Measurements from ENCODE around the gene CHCHD5. TPM values are rescaled to one million over a fixed set of nuclear protein-coding genes. Genes with fewer than 3 reads are reported as not detected.

The CHCHD5 gene
- total RNA-seq, 1 experiment from 2014 or later: 25.4 TPM

- no TSS peak for BruUV-seq (replicated peaks)
- no peaks in the 10 kb centered on the region for H3K9me2 ChIP-seq (replicated peaks; ENCODE audit: low read length)
- H3K27ac ChIP-seq (ENCODE audit: low read length): no peak overlapping the region
- no peak overlapping the region for H2AFZ ChIP-seq (ENCODE audit: low read length)
- no peaks in the 10 kb centered on the region for H3K27me3 ChIP-seq (ENCODE audit: low read length)
- H3K9ac ChIP-seq (ENCODE audit: low read length): no peak overlapping the region
- ATAC-seq (no peak), DNase-seq (no peak)
- no peaks in the 10 kb centered on the region for H3K79me2 ChIP-seq (ENCODE audit: low read length)
- CTCF ChIA-PET: no interaction called here
- no peak overlapping the region for H3K4me3 ChIP-seq (ENCODE audit: low read length)
- H3F3A ChIP-seq (ENCODE audit: low read length, unreplicated experiment): peaks cover 10% of the 10 kb centered on the region
- H3K9me3 ChIP-seq (ENCODE audit: low read length): no peaks in the 10 kb centered on the region
- no peak for TF ChIP-seq EZH2 (IDR thresholded peaks at IDR 0.05; ENCODE audit: low read length, unreplicated experiment)
- no peak for TF ChIP-seq EZH2phosphoT487 (IDR thresholded peaks at IDR 0.05; ENCODE audit: borderline replicate concordance, low read length)
- no peak for TF ChIP-seq CTCF (conservative IDR thresholded peaks at IDR 0.05; ENCODE audit: low read depth, low read length)
- POLR2A ChIA-PET (ENCODE audit: unreplicated experiment): no interaction called here
- H3K4me2 ChIP-seq (ENCODE audit: low read length): no peak overlapping the region
- no peaks in the 10 kb centered on the region for H3K36me3 ChIP-seq (ENCODE audit: low read depth, low read length)
- peaks cover 26% of the 10 kb centered on the region for H3K4me1 ChIP-seq (ENCODE audit: insufficient read depth, low read length)
- H4K20me1 ChIP-seq (ENCODE audit: low read length): no peaks in the 10 kb centered on the region
- intact Hi-C loops (cut with micrococcal nuclease): no loop called here
Measured at GRCh38 chr2:112636605-112637288, 52.3 kb downstream of the CHCHD5 start.

DNA sequence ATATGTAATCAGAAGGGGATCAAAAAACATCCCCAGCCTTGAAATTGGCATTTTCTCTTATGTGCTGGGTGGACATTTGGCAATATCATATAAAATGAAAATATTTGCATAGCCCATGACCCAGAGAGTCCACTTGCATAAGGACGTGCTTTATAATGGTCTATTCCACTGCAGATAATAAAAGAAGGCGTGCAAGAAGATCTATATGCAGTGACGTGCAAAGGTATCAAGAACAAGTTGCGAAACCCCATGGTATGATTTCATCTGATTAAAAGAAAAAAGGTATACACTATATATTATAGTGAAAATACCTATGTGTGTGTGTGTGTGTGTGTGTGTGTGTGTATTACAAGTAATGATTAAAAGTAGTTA lies 52.9 kb downstream of the CHCHD5 start:
- Histone ChIP-seq H4K20me1 (ENCODE audit: low read length) (no peaks in the 10 kb centered on the region), H3K36me3 (ENCODE audit: low read depth, low read length) (no peaks in the 10 kb centered on the region), H3K4me1 (ENCODE audit: insufficient read depth, low read length) (peaks cover 28% of the 10 kb centered on the region), H3K9me2 (replicated peaks; ENCODE audit: low read length) (no peaks in the 10 kb centered on the region), H3K27ac (ENCODE audit: low read length) (no peak overlapping the region), H3K79me2 (ENCODE audit: low read length) (no peaks in the 10 kb centered on the region), H3K4me3 (ENCODE audit: low read length) (no peak overlapping the region), H3K4me2 (ENCODE audit: low read length) (no peak overlapping the region), H2AFZ (ENCODE audit: low read length) (no peak overlapping the region), H3K9me3 (ENCODE audit: low read length) (no peaks in the 10 kb centered on the region), H3K9ac (ENCODE audit: low read length) (no peak overlapping the region), H3K27me3 (ENCODE audit: low read length) (no peaks in the 10 kb centered on the region), H3F3A (ENCODE audit: low read length, unreplicated experiment) (peaks cover 10% of the 10 kb centered on the region)
- TF ChIP-seq EZH2phosphoT487 (IDR thresholded peaks at IDR 0.05; ENCODE audit: borderline replicate concordance, low read length) (no peak), EZH2 (IDR thresholded peaks at IDR 0.05; ENCODE audit: low read length, unreplicated experiment) (no peak), CTCF (conservative IDR thresholded peaks at IDR 0.05; ENCODE audit: low read depth, low read length) (no peak)
- ChIA-PET POLR2A (ENCODE audit: unreplicated experiment) (no interaction called here), CTCF (no interaction called here)
- ATAC-seq (no peak), DNase-seq (no peak)
- intact Hi-C loops (cut with micrococcal nuclease): no loop called here
- no TSS peak for BruUV-seq (replicated peaks)

Other genes with a start within 250 kb of the CHCHD5 start
- gene RGPD8, start 151.0 kb upstream of the CHCHD5 start, total RNA-seq (2014; rRNA removed): 8.4 and 13.6 TPM in 2 replicates
- 31.4 and 33.5 TPM in 2 replicates for gene TTL, start 102.5 kb upstream of the CHCHD5 start, total RNA-seq (2014; rRNA removed)
- gene POLR1B, start 42.1 kb upstream of the CHCHD5 start, total RNA-seq (2014; rRNA removed): 31.6 and 31.7 TPM in 2 replicates
- 209 and 257 TPM in 2 replicates for gene SLC20A1, start 61.3 kb downstream of the CHCHD5 start, total RNA-seq (2014; rRNA removed)
- gene NT5DC4, start 136.4 kb downstream of the CHCHD5 start, total RNA-seq (2014; rRNA removed): 0.04 TPM in 1 of 2 replicates, not detected in the other
- 16.0 and 20.7 TPM in 2 replicates for gene CKAP2L, start 180.0 kb downstream of the CHCHD5 start, total RNA-seq (2014; rRNA removed)
- gene IL1A, start 199.9 kb downstream of the CHCHD5 start, total RNA-seq (2014; rRNA removed): 0.11 TPM in 1 of 2 replicates, not detected in the other